Measurements from ENCODE around the gene CPPED1.

- no peak for TF ChIP-seq ZNF404 (tag by site-specific recombination; IDR thresholded peaks at IDR 0.05)
- no peak for TF ChIP-seq BCL6B (tag by site-specific recombination; IDR thresholded peaks at IDR 0.05)
- no peak for TF ChIP-seq ZNF23 (tag by site-specific recombination; IDR thresholded peaks at IDR 0.05; ENCODE audit: borderline replicate concordance)
- no peak for TF ChIP-seq ZBTB17 (tag by site-specific recombination; IDR thresholded peaks at IDR 0.05)
- TF ChIP-seq ZNF416 (tag by site-specific recombination; IDR thresholded peaks at IDR 0.05) = no peak
- TF ChIP-seq ZNF138 (tag by site-specific recombination; IDR thresholded peaks at IDR 0.05; ENCODE audit: borderline replicate concordance) = no peak
- no peak for TF ChIP-seq ZNF223 (tag by site-specific recombination; IDR thresholded peaks at IDR 0.05)
- no peak for TF ChIP-seq CTCF (tag by site-specific recombination; IDR thresholded peaks at IDR 0.05)
- no peak for TF ChIP-seq ZBTB21 (tag by site-specific recombination; IDR thresholded peaks at IDR 0.05)
- no peak for TF ChIP-seq ZNF639 (tag by site-specific recombination; IDR thresholded peaks at IDR 0.05)
Observed at GRCh38 chr16:12659871-12660270, 143.8 kb downstream of the CPPED1 start.
